ENCODE results near the gene FIBP.

Gene FIBP

GRCh38 chr11:65898656-65899355 lies 10.5 kb upstream of the FIBP start:
- TF ChIP-seq CTCF (IDR thresholded peaks at IDR 0.05) = no peak
- H3K27me3 ChIP-seq = no peaks in the 10 kb centered on the region
- H3K27ac ChIP-seq = peak overlapping the region; percentile 63 to 76

DNA sequence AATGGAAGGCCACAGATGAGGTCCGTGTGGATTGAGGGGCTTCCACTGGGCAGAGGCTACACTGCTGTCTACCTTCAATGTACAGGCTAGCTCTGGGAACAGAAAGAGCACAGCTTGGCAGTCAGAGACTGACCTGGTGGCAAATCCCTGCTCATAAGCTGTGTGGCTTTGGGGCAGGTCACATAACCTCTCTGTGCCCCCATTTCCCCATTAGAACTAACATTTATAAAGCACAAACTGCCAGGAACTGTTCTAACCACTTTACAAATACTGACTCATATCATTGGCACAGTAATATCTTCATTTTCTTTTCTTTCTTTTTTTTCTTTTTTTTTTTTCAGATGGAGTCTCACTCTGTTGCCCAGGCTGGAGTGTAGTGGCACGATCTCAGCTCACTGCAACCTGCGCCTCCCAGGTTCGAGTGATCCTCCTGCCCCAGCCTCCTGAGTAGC lies 8.8 kb upstream of the FIBP start:
- no peaks in the 10 kb centered on the region for H3K36me3 ChIP-seq
- intact Hi-C loops (cut with DNase I; ENCODE audit: low total_unique reads) = no loop called here
- no peak for DNase-seq
- TF ChIP-seq CTCF (IDR thresholded peaks at IDR 0.05) = no peak
- no peak overlapping the region for H3K4me3 ChIP-seq
- H3K9me3 ChIP-seq = no peaks in the 10 kb centered on the region
- no peaks in the 10 kb centered on the region for H3K27me3 ChIP-seq
- H3K27ac ChIP-seq = no peak overlapping the region
- peaks cover 3 to 38% (median 34%) of the 10 kb centered on the region in 4 donors for H3K4me1 ChIP-seq

More at GRCh38 chr11:65898656-65899355, 10.5 kb upstream of the FIBP start:
- DNase-seq = no peak
- intact Hi-C loops (cut with DNase I; ENCODE audit: low total_unique reads) = no loop called here
- no peaks in the 10 kb centered on the region for H3K36me3 ChIP-seq
- peaks cover 0 to 21% (median 16%) of the 10 kb centered on the region in 4 donors for H3K4me1 ChIP-seq
- peak overlapping the region; percentile 63 for H3K4me3 ChIP-seq
- H3K9me3 ChIP-seq = no peaks in the 10 kb centered on the region

- no peak for DNase-seq
- H3K36me3 ChIP-seq = no peaks in the 10 kb centered on the region
- H3K9me3 ChIP-seq = no peaks in the 10 kb centered on the region
- no peak overlapping the region for H3K4me3 ChIP-seq
- no peak overlapping the region for H3K27ac ChIP-seq
- peaks cover 6 to 46% (median 41%) of the 10 kb centered on the region in 4 donors for H3K4me1 ChIP-seq
- H3K27me3 ChIP-seq = no peaks in the 10 kb centered on the region
- intact Hi-C loops (cut with DNase I; ENCODE audit: low total_unique reads) = no loop called here
- TF ChIP-seq CTCF (IDR thresholded peaks at IDR 0.05) = no peak
Measured at GRCh38 chr11:65896034-65896999, 8.0 kb upstream of the FIBP start.

DNA sequence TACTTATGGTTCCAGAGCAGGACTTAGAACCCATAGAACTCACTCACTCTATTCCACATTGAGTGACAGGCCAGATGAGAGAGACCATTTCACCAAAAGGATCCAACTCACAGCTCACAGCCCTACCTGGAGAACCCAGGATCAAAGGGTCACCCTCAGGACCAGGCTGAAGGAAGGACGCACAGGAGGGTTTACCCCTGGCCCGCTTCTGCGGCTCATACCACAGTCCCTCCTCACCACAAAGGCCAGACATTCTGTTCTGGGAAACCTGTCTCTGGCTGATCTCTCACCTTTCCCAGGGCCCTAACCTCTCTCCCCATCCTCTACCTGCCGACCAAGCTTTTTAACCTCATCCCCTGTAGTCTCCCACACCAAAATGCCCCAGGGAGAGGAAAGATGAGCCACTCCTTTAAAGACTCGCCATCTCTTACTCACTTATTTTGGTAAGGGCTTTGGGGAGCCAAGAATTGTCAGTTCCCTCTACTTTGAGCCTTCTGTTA lies 7.3 kb upstream of the FIBP start:
- H3K36me3 ChIP-seq = no peaks in the 10 kb centered on the region
- H3K9me3 ChIP-seq = no peaks in the 10 kb centered on the region
- H3K4me1 ChIP-seq = peaks cover 6 to 46% (median 41%) of the 10 kb centered on the region in 4 donors
- TF ChIP-seq CTCF (IDR thresholded peaks at IDR 0.05) = no peak
- H3K27ac ChIP-seq = no peak overlapping the region
- H3K4me3 ChIP-seq = no peak overlapping the region
- no peaks in the 10 kb centered on the region for H3K27me3 ChIP-seq
- no peak for DNase-seq
- intact Hi-C loops (cut with DNase I; ENCODE audit: low total_unique reads) = no loop called here

GRCh38 chr11:65894034-65894591 lies 5.8 kb upstream of the FIBP start:
- intact Hi-C loops (cut with DNase I; ENCODE audit: low total_unique reads) = no loop called here
- H3K4me1 ChIP-seq = peaks cover 6 to 48% (median 40%) of the 10 kb centered on the region in 4 donors
- H3K27me3 ChIP-seq = no peaks in the 10 kb centered on the region
- DNase-seq = peak in 1 of 2 donors; percentile 76
- peak overlapping the region in 1 of 2 donors; percentile 25 for H3K4me3 ChIP-seq
- no peaks in the 10 kb centered on the region for H3K9me3 ChIP-seq
- no peaks in the 10 kb centered on the region for H3K36me3 ChIP-seq
- no peak for TF ChIP-seq CTCF (IDR thresholded peaks at IDR 0.05)
- peak overlapping the region; percentile 93 to 95 for H3K27ac ChIP-seq
